GM19035 (cell line): ENCODE measurements around the gene JAK1.
A peak's percentile ranks its signal among the peaks of the same experiment; 100 is the strongest.

Experiments
- ATAC-seq: cut with Tn5 transposase; IDR thresholded peaks from one replicate; pipeline ENCODE4 v1.9.1; 2021; ENCODE audit not compliant: unreplicated experiment

The JAK1 gene

DNA sequence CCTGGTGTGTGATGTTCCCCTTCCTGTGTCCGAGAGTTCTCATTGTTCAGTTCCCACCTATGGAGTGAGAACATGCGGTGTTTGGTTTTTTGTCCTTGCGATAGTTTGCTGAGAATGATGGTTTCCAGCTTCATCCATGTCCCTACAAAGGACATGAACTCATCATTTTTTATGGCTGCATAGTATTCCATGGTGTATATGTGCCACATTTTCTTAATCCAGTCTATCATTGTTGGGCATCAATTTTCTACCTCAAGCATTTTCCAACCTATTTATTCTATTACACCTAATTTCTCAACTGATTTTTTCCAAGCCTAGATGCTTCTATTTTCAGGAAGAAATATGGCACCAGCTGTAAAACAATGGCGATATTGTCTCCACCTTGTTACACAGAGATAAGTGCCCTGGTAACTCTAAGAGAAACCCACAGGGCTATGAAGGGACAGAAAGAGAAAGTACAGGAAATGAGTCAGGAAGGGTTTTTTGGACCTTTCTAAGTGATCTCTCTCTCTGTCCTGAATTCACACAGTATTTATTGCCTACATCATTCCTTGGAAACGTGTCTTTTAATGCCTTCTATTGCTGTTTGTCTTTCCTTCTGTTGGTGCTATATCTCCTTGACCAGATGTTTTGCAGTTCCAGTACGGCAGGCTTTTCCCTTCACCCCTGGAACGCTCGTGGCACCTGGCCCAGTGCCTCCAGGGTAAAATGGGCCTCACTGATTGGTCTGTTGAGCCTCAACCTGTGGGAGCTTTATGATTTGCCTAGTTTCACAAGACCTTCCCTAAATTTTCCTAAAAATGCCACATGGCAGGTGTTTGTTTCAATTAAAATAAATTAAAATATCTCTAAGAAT is 14.6 kb upstream of the JAK1 start:
- no peak for ATAC-seq

DNA sequence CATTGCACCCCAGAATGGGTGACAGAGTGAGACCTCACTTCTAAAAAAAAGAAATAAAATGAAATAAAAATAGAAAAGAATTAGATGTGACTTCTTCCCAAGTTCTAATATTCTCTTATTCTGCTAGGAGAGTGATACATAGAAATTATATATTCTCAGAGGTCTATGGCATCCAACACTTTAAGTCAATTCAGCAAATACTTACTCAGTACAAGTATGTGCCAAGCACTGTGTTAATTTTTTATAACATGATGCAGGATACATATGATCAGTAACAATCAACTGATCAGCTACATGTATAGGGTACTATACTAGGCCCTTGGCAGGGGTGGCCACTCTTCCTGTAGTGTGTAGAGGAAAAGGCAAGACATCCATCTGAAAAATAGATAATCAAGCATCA is 13.0 kb upstream of the JAK1 start:
- no peak for ATAC-seq

- ATAC-seq: no peak
Measured at GRCh38 chr1:64976361-64976760, 10.0 kb upstream of the JAK1 start.

- no peak for ATAC-seq
Measured at GRCh38 chr1:64975740-64976139, 9.4 kb upstream of the JAK1 start.

DNA sequence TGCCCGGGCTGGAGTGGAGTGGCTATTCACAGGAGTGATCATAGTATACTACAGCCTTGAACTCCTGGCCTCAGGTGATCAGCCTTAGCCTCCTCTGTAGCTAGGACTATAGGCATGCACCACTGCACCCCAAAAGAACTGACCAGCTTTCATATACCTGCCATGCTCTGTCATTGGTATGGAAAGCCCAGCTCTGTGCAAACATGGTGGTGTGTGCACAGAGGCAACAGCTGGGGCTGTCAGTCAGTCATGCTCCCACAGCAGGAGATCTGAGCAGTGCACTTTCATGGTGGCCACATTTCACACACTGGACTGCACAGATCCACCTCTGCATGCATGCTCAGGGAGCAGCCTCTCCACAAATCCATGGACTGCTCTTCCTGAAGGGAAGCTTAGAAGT is 8.8 kb upstream of the JAK1 start:
- no peak for ATAC-seq

DNA sequence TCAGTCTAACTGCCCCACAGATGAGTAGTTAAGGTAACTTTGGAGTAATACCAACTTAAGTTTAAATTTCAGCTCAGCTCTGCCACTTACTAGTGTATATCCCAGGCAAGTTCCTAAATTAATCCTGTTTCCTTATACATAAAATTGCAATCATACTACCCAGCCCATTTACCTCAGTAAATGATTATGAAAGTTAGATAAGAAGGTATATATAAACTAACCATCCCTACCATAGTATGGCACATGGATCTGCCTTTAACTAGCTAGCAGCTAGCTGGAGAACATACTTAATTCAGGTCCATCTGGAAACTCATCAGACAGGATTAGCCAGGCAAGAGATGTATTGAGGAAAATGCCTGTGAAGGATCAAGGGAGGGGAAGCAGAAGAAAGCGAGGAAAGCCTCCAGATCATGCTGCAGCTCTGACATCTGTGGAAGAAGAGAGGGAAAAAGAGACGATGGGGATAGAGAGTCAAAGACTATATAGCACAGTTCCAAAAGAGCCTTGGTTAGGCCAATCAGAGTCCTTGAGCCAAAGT is 8.0 kb upstream of the JAK1 start:
- no peak for ATAC-seq

DNA sequence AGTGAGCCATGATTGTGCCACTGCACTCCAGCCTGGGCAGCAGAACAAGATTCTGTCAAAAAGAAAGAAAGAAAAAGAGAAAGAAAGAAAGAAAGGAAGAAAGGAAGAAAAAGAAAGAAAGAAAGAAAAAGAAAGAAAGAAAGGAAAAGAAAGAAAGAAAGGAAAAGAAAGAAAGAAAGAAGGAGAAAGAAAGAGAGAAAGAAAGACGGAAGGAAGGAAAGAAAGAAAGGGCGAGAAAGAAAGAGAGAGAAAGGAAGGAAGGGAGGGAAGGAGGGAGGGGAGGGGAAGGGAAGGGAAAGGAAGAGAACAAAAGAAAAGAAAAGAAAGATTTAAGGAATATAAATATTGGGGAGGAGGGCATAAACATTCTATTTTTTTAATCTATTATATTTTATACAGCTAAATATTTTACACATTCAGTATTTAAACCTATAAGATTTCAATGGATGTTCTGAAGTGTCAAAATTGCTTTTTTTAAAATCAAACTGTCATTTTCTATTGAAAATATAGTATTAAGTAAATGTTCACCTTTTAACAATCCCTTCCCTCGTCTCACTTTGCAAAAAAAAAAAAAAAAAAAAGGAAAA is 6.8 kb upstream of the JAK1 start:
- ATAC-seq: no peak

DNA sequence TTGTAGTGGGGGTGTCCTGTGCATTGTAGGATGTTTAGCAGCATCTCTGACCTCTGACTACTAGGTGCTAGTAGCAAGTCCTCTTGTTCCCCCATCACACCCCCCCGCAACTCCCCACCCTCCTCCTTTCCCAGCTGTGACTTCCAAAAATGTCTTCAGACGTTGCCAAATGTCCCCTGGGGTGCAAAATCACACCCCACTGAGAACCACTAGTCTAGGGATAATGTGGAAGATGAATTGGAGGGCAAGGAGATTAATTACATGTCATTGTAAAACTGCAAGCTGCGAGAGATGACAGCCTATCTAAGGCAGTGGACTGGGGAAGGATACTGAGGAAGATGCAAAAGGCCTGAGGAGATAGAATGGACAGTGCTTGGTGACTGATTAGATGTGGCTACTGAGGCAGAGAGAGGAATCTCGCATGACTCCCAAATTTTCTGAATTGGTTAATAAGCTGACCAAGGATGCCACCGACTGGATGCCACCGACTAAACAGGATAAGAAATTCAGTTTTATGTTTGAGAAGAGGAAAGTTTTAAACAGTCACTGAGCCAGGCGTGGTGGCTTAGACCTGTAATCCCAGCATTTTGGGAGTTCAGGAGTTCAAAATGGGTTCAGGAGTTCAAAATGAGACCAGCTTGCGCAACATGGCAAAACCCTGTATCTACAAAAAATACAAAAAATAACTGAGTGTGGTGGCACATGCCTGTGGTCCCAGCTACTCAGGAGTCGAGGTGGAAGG is 3.1 kb upstream of the JAK1 start:
- ATAC-seq: no peak

DNA sequence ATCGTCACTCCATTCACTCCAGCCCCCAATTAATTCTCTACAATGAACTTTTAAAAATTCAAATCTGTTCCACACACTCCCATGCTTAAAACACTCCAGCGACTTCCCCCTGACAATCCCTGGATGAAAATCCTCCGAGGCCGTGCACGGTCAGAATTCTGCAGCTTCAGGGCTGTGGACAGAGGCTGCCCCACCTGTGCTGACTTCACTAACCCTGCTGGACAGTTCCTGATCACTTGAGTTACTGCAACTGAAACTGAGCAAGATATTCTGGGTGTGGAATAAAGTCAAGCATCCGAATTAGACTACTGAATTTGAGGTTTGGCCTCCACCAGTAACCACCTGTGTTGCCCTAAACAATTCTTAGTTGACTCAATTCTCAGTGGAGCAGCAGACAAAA is 1.0 kb upstream of the JAK1 start:
- ATAC-seq: no peak

DNA sequence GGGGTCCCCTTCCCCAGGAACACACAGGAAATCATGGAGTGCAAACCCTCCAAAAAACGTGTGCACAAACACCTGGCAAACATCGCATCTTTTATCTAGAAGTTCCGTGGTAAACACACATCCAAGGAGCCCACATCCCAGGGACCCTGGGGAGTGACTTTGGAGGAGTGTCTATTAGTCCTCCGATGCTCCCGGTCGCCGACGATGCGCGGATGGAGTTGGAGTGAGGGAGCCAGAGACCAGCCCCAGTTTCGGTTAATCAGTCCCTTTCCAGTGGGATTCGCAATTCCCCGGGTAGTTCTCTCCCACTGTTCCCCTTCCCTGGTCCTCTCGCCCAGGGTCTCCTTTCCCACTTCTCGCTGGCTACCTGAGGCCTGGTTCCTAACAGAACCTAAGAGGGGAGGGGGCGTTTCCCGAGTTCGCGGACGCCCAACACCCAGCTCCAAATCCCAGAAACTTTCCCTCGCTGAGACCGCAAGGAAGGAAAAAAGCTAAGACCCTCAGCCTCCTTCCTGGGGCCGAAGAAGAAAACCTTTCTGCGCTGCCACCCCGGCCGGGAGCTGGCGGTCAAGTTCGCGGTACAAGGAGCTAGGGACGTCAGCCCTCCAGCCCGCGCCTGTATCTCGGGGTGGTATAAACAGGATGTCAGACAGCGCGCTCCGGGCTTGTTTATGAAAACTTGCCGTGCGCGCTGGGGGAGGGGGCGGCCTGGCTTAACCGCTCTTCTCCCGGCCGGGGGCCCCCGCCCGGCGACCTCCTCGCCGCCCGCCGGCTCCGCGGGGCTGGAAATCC is 787 bp downstream of the JAK1 start:
- peak; percentile 61 for ATAC-seq

GRCh38 chr1:64963466-64963865 is 2.9 kb downstream of the JAK1 start:
- ATAC-seq: no peak

DNA sequence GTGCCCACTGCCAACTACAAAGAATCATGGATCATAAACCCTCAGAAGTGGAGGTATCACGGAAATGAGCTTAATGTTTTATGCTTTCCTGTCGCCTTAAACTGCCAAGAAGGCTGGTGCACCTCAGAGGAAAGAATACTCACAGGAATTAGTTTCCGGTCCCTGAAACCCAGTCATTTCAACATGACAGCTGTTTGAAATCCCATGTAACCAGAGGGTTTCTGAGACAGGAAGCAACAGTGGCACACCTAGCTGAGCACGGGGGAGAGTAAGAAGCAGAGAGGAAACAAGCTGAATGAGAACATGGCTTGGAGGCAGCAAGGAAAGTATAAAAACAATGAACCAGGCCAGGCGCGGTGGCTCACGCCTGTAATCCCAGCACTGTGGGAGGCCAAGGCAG is 3.9 kb downstream of the JAK1 start:
- ATAC-seq: no peak

- ATAC-seq: no peak
Measured at GRCh38 chr1:64961923-64962322, 4.4 kb downstream of the JAK1 start.

DNA sequence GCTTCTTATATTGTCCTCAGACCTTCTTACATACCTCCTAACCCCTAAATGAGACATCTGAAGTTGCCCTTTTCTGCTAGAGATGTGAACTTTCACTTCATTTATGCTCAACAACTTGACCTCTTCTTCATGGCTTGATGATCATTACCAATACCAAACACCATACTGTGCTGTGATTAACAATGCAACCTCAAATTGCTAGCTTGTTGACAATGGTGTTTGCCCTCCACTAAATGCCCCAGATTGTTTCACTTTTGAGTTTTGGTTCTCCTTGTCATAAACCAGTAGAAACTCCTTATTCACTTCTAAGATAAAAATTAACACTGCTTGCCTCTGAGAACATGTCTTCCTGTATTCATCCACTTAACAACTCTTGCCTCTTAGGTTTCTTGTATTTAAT is 5.6 kb downstream of the JAK1 start:
- peak; percentile 51 for ATAC-seq

- ATAC-seq: no peak
Measured at GRCh38 chr1:64959986-64960385, 6.4 kb downstream of the JAK1 start.

DNA sequence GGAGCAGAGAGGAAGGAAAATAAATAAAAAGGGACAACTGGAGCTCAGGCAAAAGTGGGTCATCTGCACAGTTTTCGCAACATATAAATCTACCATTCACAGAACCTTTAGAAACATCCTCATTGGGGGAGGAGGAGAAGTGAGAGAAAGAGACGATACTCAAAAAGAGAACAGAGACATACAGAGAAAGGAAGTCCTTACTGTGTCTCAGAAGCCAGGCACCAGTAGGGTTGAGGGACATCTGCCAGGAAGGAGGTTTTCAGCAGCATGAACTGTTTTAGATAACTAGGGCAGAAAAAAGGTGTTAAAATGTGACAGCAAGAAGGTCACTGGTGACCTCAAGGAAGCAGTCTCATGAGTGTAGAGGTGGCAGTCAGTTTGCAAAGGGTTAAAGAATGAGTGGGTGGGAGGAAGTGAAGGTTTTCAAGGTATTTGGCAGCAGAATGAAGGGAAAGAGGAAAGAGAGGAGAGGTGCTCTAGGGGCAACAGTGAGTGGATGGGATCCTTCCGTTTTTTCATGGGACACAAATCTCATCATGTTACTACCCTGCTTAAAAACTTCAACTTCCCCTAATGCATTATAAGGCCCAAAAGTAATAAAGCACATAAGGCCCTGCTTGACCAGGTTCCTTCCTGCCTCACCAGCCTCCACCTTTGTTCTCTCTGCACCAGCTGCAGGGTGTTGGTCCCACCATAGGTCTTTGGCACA is 9.5 kb downstream of the JAK1 start:
- peak; percentile 94 for ATAC-seq

DNA sequence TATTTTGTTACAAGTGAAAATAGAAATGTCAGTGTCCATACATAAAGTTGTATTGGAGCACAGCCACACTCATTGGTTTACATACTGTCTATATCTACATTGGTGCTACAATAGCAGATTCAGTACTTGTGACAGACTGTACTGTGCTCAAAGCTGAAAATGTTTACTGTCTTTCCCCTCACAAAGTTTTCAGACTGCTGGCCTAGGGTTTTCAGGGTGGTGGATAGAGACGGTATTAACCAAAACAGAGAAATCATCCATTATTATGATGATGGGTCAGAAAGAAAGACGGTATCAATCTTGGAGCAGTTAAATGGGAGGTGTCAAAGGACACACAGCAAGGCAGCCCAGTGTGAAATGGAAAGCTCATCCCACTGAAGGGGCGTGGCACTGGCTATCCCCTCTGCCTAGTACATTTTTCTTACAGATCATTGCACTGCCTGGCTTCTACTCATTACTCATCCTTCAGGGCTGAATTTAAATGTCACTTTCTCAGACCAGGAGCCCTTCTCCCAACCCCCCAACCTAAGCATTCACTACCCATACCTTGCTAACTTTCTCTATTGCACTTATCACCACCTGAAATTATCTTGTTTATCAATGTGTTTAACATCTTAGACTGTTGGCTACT is 10.2 kb downstream of the JAK1 start:
- no peak for ATAC-seq

DNA sequence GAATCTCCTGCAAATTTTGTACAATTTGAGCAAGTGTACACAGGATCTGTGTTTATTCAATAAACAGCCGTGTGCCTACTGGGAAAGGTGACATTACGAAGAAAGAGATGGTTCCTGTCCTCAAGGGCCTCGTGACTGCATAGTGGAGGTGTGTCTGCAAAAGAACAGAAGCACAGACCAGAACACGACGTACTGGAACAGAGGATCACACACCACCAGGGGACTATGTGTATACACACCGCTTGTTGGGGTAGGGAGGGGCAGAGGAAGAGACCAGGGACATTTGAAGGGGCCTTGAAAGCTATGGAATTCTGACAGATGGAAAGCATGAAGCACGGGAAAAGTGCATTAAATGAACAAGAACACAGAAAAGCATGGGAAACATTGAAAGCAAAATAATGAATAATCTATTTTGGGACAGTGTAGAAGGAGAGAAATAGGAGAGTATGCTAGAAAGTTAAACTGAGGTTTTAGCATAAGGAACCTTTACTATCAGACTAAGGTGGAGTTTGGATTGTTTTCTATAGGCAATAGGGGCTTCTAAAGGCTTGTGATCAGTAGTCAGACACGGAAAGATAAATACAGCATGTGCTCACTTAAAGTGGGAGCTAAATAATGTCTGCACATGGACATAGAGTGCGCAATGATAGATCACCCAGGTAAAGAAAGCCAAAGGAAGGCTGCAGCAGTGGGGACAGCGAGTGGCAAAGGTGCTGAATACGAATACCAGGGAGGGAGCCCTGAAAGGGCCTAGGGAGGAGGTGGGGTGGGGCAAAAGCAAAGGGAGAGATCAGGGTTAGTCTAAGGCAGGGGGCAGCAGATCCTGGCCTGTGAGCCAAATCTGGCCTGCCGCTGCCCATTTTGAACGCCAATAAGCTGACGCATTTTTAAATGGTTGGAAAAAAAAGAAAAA is 11.0 kb downstream of the JAK1 start:
- ATAC-seq: no peak

DNA sequence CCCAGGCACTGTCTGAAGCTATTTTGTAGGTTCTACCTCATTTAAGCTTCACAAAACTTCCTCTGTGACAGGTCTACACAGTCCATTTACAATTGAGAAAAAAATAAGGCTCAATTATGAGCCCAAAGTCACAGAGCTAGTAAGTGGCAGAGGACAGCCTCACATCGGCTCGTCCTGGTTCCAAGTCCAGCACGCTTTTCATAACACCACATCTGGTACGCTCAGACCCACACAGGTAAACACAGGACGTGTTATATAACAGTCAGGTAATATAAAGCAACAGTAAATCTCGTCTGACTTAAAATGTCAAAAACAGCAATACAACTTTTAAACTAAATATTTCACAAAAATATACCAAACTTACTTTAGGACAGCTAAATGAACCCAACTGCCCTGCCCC is 13.1 kb downstream of the JAK1 start:
- ATAC-seq: no peak
